NCI-H524 treated with DMSO at 0.1 percent for 48 hours (cell line): Measurements from ENCODE around the gene OR1J1.
A peak's percentile ranks its signal among the peaks of the same experiment; 100 is the strongest.

Source experiments
- DNase-seq: peaks from one replicate; lab custom pipeline; 2025; lab: John Stamatoyannopoulos, UW

Gene OR1J1

DNA sequence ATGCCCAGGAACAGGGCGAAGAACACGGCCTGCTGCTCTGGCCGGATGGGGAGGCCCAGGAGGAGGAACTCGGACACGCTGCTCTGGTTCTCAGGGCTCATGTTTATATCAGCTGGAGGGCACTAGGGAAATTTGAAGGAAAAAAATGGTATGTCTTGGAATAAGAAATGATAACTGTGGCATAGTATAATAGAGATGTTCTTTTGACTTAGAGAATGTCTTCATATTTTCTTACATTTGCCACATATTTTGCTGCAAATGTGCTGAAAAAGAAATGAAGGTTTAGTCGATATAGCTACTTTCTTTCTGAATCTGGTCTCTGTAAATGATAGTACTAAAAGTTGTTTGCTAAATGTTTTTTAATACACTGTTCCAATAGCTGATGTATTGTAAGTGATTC, at the start of gene OR1J1:
TSS of gene OR1J1 (minus strand) at position 101 of the 400 bp plus-strand sequence. CDS start at position 101, 0 bp downstream.
- DNase-seq, result no peak

GRCh38 chr9:122527193-122527592, 49.5 kb upstream of the OR1J1 start, which contains the start of gene OR1N1:
OR1N1 (minus strand) TSS chr9:122527293; CDS start chr9:122527293, 0 bp downstream.
- DNase-seq, result no peak

GRCh38 chr9:122526602-122527001, 48.9 kb upstream of the OR1J1 start:
- no peak for DNase-seq

DNA sequence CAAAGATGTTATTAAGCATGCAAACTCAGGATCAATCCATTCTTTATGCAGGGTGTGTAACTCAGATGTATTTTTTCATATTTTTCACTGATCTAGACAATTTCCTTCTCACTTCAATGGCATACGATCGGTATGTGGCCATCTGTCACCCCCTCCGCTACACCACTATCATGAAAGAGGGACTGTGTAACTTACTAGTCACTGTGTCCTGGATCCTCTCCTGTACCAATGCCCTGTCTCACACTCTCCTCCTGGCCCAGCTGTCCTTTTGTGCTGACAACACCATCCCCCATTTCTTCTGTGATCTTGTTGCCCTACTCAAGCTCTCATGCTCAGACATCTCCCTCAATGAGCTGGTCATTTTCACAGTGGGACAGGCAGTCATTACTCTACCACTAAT, 41.6 kb upstream of the OR1J1 start:
- DNase-seq, result no peak

DNA sequence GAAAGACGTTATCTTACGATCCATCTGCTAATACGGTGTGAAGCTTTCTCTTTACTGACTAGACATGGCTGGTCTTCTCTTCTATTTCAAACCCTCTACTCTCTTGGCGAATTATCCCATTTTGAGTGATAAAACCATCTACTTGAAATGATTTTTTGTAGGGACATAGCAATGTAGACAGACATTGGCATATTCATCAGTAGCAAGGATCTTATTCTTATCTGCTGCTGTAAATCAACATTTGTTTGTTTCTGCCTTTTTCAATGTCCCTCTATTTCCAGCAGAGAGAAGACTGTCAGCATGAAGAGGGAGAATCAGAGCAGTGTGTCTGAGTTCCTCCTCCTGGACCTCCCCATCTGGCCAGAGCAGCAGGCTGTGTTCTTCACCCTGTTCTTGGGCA, 41.1 kb upstream of the OR1J1 start, which contains the start of gene OR1J4:
TSS of gene OR1J4 (plus strand) at position 301 of the 400 bp plus-strand sequence. CDS start at position 301, 0 bp downstream.
- no peak for DNase-seq

DNA sequence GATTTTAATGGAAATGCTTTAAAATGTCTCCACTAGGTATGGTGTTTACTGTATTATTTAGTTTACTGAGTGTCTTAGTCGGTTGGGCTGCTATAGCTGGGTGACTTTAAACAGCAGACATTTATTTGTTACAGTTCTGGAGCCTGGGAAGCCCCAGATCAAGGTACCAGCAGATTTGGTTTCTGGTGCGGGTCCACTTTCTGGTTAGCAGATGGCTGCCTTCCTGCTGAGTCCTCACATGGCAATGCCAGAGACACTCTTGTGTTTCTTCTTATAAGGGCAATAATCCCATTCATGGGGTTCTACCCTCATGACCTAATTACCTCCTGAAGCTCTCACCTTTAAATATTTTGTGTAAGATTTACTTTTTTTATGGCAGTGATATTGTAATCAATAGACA, 40.5 kb upstream of the OR1J1 start:
- no peak for DNase-seq

GRCh38 chr9:122510502-122510901, 32.8 kb upstream of the OR1J1 start, which contains the start of gene OR1J2:
OR1J2 (plus strand) TSS chr9:122510802; CDS start chr9:122510802, 0 bp downstream.
- DNase-seq, result no peak

DNA sequence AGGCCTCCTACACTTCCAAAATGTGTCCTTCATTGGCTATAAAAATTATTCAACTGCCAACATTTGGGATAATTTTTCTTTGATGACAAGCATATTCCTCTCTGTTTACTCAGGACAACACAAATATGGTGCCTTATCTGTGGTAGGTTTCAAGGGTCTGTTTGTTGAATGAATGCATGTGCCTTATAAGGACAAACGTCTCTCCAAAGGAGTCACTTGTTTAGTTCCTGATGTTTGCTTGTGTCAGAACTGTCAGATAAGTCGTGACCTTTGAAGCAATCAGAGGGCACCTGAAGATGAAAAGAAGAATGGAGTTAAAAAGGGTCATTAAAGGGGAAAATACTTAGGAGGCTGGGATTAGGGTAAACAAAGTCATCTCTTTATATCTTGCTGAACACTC, 29.2 kb upstream of the OR1J1 start:
- no peak for DNase-seq

- peak; percentile 58 for DNase-seq
Observed at GRCh38 chr9:122498883-122499288, 21.2 kb upstream of the OR1J1 start.

DNA sequence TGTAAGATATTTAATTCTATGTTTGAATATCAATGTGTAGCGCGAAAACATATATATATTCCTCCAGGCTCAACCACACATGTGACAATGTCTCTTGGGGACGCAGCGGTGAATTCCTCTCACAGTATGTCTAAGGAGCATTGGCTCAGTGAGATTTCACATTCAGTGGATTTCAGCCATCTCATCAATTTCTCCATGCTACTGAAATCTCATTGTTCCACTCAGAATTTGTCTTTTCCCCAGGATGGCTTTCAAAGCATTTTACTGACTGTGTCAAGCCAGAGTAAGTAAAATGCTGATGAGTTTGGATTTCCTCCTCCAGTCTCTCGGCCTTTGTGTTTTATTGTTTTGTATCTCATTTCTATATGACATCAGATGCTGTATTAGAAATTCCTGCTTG, 1.3 kb upstream of the OR1J1 start:
- DNase-seq, result no peak

DNA sequence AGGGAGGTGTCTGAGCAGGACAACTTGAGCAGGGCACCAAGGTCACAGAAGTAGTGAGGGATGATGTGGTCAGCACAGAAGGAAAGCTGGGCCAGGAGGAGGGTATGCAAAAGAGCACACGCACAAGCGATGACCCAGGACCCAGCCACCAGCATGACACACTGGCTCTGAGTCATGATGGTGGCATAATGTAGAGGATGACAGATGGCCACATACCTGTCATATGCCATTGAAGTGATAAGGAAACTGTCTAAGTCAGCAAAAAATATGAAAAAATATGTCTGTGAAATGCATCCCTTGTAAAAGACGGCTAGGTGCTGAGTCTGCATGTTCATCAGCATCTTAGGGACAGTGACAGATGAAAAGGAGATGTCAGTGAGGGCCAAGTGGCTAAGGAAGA, 380 bp downstream of the OR1J1 start:
- no peak for DNase-seq

DNA sequence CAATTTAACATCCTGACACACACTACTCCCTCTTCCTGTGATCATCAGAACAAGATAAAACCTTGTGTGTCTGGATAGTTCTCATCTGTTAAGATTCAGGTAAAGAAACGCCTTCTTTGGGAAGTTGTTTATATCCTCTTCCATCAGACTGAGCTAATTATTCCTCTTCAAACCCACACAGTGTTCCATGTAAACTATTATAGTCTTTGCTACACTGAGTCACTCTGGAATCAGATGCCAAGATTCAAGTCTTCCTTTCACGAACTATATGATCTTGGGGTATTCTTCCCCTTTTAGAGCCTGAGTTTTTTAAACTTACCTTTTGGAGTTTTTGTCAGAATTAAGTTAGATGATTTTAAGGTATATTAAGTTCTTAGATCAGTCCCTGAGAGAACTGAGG, 2.0 kb downstream of the OR1J1 start:
- DNase-seq, result no peak

DNA sequence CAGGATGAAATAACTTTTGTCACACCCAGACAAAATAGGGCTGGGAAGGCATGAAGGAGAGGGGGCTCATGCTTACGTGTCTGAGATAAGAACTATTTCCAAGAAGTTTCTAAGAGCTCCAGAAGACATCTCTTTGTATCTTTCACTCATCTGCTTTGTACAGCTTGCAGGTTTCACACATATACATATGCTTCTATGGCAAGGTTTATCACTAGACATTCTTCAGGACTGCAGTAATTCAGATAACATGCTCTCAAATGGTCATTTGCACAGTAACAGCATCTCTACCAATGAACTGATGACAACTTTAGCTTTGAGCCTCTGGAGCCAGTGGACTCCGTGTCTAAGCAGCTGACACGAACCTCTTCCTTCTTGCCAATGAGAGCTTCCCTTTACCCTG, 3.2 kb downstream of the OR1J1 start:
- DNase-seq, result no peak

DNA sequence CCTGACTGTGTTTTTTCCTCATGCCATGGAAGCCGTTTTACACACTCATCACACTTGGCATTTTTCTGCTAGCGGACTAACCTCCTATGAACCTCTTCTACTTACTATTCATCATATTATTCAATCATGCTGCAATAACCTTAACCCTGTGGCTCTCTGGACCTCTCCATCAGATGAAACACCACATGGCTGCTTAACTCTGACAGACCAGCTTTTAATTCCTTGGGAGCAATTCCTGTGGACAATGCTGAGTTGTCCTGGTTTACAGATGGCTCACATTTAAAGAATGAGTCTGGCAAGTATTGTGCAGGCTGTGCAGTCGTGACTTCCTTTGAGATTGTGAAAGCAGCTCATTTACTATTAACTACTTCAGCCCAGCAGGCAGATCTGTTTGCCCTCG, 9.0 kb downstream of the OR1J1 start:
- DNase-seq, result no peak

DNA sequence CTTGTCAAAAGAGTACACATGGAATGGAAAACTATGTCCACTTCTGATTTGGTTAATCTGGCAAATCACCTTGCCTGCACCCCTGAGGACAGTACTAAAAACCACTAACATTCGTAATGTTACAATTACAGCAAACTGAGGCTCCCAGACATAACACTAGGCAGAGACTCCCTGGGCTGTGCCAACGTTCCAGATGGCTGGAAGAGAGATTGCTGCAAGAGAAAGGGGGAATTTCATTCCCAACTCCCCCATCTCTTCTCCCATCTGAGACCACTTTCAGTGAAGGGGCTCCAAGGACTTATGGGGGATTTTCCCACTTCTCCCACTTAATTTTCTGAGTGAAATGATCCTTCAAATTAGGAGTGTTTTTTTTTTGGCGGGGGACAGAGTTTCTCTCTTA, 11.3 kb downstream of the OR1J1 start:
- no peak for DNase-seq

- peak; percentile 15 for DNase-seq
Observed at GRCh38 chr9:122464633-122465567, 12.8 kb downstream of the OR1J1 start.

DNA sequence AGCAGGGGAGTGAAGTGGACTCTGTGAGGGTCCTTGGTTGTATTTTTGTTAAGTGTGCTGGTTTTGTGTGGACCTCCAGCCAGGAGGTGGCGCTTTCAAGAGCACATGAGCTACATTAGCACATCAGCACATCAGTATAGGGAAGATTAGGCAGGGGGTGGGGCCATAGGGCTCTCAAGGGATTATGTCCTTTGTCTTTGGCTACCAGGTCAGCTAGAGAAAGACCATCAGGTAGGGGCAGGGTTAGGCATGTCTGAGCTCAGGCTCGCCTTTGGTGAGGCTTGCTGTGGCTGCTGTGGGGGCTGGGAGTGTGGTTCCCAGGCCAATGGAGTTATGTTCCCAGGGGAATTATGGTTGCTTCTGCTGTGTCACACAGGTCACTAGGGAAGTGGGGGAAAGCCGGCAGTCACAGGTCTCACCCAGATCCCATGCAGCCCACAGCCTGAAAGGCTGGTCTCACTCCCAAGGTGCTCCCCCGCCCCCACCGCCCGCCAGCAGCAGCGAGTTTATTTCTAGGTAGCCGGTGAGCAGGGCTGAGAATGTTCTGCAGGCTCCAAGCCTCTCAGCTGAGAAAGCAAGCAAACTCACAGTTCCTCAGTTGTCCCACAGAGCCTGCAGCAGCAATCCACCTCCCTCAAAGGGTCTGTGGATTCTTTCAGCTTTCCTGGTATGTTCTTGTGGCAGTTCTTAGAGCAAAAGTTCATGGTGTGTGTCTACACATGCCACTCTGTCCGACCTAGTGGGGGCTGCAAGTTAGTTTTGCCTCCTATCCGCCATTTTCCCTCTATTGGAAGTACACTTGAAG, 13.7 kb downstream of the OR1J1 start:
- DNase-seq, result peak; percentile 57

- no peak for DNase-seq
Observed at GRCh38 chr9:122457787-122458186, 19.9 kb downstream of the OR1J1 start.

DNA sequence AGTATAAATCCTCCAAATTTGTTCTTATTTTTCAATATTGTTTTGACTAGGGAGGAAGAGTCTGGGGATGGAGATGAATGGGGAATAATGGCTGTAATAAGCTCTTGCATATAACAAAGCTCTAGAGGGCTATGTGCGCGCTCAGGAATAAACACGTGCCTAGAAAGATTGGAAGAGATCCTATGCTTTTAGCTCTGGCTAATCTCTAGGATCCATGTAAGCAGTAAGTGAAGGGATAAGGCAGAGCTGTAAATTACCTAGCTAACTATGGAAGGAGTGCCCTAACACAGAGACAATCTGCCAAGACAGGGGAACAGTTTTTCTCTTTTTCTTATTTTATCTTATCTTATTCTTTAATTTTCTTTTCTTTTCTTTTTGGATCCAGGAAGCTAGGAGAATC, 21.6 kb downstream of the OR1J1 start:
- DNase-seq, result no peak

DNA sequence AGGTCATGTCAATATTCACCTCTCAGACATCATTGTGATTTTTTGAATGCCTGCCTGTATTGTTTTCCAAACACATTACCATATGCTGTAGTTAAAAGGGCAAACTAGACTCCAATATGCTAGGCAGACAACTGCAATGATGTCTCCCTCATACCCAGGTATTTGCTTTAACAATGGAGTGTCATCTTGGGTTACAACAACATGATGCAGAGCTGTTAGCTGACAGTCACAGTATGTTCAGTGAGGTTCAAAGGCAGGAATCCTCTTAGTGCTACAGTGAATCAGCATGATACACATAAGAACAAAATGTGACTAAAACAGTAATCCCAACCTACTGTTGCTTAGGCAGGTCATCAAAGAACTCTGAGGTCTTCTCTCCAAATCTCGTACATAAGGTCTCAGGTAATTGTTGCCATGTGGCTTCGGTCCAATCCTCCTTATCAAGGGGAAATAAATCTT, 24.0 kb downstream of the OR1J1 start:
- no peak for DNase-seq

DNA sequence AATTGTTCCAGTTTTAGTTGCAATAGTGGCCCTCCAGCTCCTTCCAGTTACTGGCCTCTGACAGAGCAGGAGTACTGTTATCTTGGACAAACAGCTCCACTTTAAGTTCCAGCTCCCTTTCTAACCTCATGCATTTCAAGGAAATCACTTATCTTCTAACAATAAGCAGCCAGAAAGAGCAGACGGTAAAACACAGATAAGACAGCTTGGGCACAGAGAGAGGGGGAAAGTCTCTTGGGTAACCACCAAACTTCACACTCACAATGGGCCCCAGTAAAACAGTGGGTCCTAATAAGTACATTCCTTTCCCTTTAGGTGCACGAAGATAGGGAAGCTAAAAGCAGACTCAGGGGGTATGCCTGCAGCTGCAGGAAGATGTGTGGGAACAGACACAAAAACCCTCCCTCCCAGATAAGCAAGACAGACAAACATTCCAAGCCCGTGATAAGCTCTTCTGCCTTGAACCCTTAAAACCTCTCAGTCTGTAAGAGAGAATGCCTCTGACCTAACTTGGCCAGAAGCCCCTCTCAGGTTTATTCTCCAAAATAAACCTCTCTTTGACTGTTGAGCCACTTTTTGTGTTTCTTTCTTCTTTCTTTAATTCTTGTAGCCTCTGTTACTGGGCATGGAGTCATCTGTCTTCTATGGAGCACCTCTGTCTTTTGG, 30.8 kb downstream of the OR1J1 start:
- no peak for DNase-seq

GRCh38 chr9:122445155-122445749, 32.5 kb downstream of the OR1J1 start:
- no peak for DNase-seq
